ENCODE results near the gene PRKAR2B.

PRKAR2B gene

GRCh38 chr7:107173691-107174406 lies 129.3 kb downstream of the PRKAR2B start:
- TF ChIP-seq CTCF (IDR thresholded peaks at IDR 0.05; ENCODE audit: low read depth, low read length, missing control alignments): no peak
- no peak for DNase-seq (ENCODE audit: extremely low read depth, low read depth)
- no peak overlapping the region for H3K4me3 ChIP-seq (replicated peaks; ENCODE audit: low read depth, low read length)

- TF ChIP-seq CTCF (IDR thresholded peaks at IDR 0.05; ENCODE audit: low read depth, low read length, missing control alignments): no peak
- H3K4me3 ChIP-seq (replicated peaks; ENCODE audit: low read depth, low read length): no peak overlapping the region
- no peak for DNase-seq (ENCODE audit: extremely low read depth, low read depth)
These were observed 135.0 kb downstream of the PRKAR2B start for GRCh38 chr7:107179326-107180164.

GRCh38 chr7:107180378-107180777 lies 135.9 kb downstream of the PRKAR2B start:
- H3K4me3 ChIP-seq (replicated peaks; ENCODE audit: low read depth, low read length): no peak overlapping the region
- DNase-seq (ENCODE audit: extremely low read depth, low read depth): peak; percentile 55
- TF ChIP-seq CTCF (IDR thresholded peaks at IDR 0.05; ENCODE audit: low read depth, low read length, missing control alignments): no peak

- DNase-seq (ENCODE audit: extremely low read depth, low read depth): no peak
- TF ChIP-seq CTCF (IDR thresholded peaks at IDR 0.05; ENCODE audit: low read depth, low read length, missing control alignments): no peak
- H3K4me3 ChIP-seq (replicated peaks; ENCODE audit: low read depth, low read length): no peak overlapping the region
These were observed 136.7 kb downstream of the PRKAR2B start for GRCh38 chr7:107181172-107181571.

GRCh38 chr7:107185716-107186115 lies 141.2 kb downstream of the PRKAR2B start:
- no peak for TF ChIP-seq CTCF (IDR thresholded peaks at IDR 0.05; ENCODE audit: low read depth, low read length, missing control alignments)
- DNase-seq (ENCODE audit: extremely low read depth, low read depth): no peak
- H3K4me3 ChIP-seq (replicated peaks; ENCODE audit: low read depth, low read length): no peak overlapping the region

- no peak overlapping the region for H3K4me3 ChIP-seq (replicated peaks; ENCODE audit: low read depth, low read length)
- no peak for TF ChIP-seq CTCF (IDR thresholded peaks at IDR 0.05; ENCODE audit: low read depth, low read length, missing control alignments)
- no peak for DNase-seq (ENCODE audit: extremely low read depth, low read depth)
These were observed 141.7 kb downstream of the PRKAR2B start for GRCh38 chr7:107186240-107186639.
